Measurements from ENCODE around the gene OSBPL10. TPM values are rescaled to one million over a fixed set of nuclear protein-coding genes. Genes with fewer than 3 reads are reported as not detected.

Gene OSBPL10
- total and polyA plus RNA-seq, 3 donors from 2014 or later, result 113 to 175 (median 160) TPM

GRCh38 chr3:31798840-31799239 is 182.2 kb downstream of the OSBPL10 start:
- WGBS, 2 donors, result 96 to 98% methylated on average over 4 of the region's 4 CpGs
- intact Hi-C loops (cut with DNase I; ENCODE audit: low total_unique reads), result no loop called here
- no peaks in the 10 kb centered on the region for H3K4me1 ChIP-seq
- H3K36me3 ChIP-seq (ENCODE audit: low read depth, missing control alignments), result no peaks in the 10 kb centered on the region
- H3K4me3 ChIP-seq, result no peak overlapping the region
- TF ChIP-seq CTCF (IDR thresholded peaks at IDR 0.05) (no peak), POLR2A (IDR thresholded peaks at IDR 0.05) (no peak)
- H3K27ac ChIP-seq, result no peak overlapping the region
- no peak for DNase-seq
- H3K9me3 ChIP-seq, result no peaks in the 10 kb centered on the region
- no peaks in the 10 kb centered on the region for H3K27me3 ChIP-seq

- no peak for TF ChIP-seq POLR2A (IDR thresholded peaks at IDR 0.05)
- TF ChIP-seq CTCF (IDR thresholded peaks at IDR 0.05), result no peak
- Histone ChIP-seq H3K9me3 (no peaks in the 10 kb centered on the region), H3K4me3 (no peak overlapping the region), H3K36me3 (ENCODE audit: low read depth, missing control alignments) (no peaks in the 10 kb centered on the region), H3K27ac (no peak overlapping the region), H3K4me1 (no peaks in the 10 kb centered on the region), H3K27me3 (no peaks in the 10 kb centered on the region)
- 85 to 92% methylated on average over 4 of the region's 4 CpGs for WGBS, 2 donors
- intact Hi-C loops (cut with DNase I; ENCODE audit: low total_unique reads), result no loop called here
- DNase-seq, result no peak
Observed at GRCh38 chr3:31793821-31794220, 187.2 kb downstream of the OSBPL10 start.

GRCh38 chr3:31791090-31791430 is 190.0 kb downstream of the OSBPL10 start:
- Histone ChIP-seq H3K27ac (no peak overlapping the region), H3K4me3 (no peak overlapping the region), H3K36me3 (ENCODE audit: low read depth, missing control alignments) (no peaks in the 10 kb centered on the region), H3K27me3 (no peaks in the 10 kb centered on the region), H3K9me3 (no peaks in the 10 kb centered on the region), H3K4me1 (no peaks in the 10 kb centered on the region)
- WGBS, 2 donors, result 59 to 60% methylated on average over 2 of the region's 2 CpGs
- DNase-seq, result no peak
- intact Hi-C loops (cut with DNase I; ENCODE audit: low total_unique reads), result no loop called here
- TF ChIP-seq CTCF (IDR thresholded peaks at IDR 0.05), result no peak

GRCh38 chr3:31790193-31791089 is 190.6 kb downstream of the OSBPL10 start:
- Histone ChIP-seq H3K9me3 (no peaks in the 10 kb centered on the region), H3K36me3 (ENCODE audit: low read depth, missing control alignments) (no peaks in the 10 kb centered on the region), H3K27ac (no peak overlapping the region), H3K27me3 (no peaks in the 10 kb centered on the region), H3K4me3 (no peak overlapping the region), H3K4me1 (no peaks in the 10 kb centered on the region)
- WGBS, 2 donors, result 91 to 92% methylated on average over 7 of the region's 7 CpGs
- intact Hi-C loops (cut with DNase I; ENCODE audit: low total_unique reads), result no loop called here
- DNase-seq, result no peak
- TF ChIP-seq POLR2A (IDR thresholded peaks at IDR 0.05) (no peak), CTCF (IDR thresholded peaks at IDR 0.05) (no peak)

GRCh38 chr3:31789429-31789828 is 191.6 kb downstream of the OSBPL10 start:
- no peaks in the 10 kb centered on the region for H3K36me3 ChIP-seq (ENCODE audit: low read depth, missing control alignments)
- no peak overlapping the region for H3K27ac ChIP-seq
- no peaks in the 10 kb centered on the region for H3K4me1 ChIP-seq
- no peaks in the 10 kb centered on the region for H3K27me3 ChIP-seq
- no peak for DNase-seq
- H3K9me3 ChIP-seq, result no peaks in the 10 kb centered on the region
- no peak for TF ChIP-seq POLR2A (IDR thresholded peaks at IDR 0.05)
- TF ChIP-seq CTCF (IDR thresholded peaks at IDR 0.05), result no peak
- WGBS, 2 donors, result 81 to 86% methylated on average over 5 of the region's 5 CpGs
- intact Hi-C loops (cut with DNase I; ENCODE audit: low total_unique reads), result no loop called here
- no peak overlapping the region for H3K4me3 ChIP-seq
